ENCODE measurements around the gene BACE1.

DNA sequence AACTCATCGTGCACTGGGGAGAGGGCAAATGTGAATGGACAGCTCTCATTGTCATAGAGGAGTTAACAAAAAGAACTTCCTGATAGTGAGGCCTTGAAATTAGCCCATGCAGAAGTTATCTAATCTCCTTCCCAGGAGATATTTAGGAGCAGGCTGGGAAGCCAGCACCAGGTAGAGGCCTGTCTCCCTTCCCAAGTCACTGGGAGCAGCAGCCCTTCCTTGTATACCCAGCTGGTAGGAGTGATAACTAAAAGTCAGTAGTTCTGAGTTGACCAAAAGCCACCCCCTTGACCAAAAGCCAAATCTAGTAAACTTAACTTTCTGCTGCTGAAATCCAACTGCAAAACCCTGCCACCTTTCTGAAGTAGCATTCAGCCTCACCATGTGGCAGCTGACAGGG lies 26.3 kb downstream of the BACE1 start:
- TF ChIP-seq, protein P1, sequence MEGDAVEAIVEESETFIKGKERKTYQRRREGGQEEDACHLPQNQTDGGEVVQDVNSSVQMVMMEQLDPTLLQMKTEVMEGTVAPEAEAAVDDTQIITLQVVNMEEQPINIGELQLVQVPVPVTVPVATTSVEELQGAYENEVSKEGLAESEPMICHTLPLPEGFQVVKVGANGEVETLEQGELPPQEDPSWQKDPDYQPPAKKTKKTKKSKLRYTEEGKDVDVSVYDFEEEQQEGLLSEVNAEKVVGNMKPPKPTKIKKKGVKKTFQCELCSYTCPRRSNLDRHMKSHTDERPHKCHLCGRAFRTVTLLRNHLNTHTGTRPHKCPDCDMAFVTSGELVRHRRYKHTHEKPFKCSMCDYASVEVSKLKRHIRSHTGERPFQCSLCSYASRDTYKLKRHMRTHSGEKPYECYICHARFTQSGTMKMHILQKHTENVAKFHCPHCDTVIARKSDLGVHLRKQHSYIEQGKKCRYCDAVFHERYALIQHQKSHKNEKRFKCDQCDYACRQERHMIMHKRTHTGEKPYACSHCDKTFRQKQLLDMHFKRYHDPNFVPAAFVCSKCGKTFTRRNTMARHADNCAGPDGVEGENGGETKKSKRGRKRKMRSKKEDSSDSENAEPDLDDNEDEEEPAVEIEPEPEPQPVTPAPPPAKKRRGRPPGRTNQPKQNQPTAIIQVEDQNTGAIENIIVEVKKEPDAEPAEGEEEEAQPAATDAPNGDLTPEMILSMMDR (IDR thresholded peaks at IDR 0.05) = no peak
- TF ChIP-seq POLR2A (IDR thresholded peaks at IDR 0.05) = no peak
